GM12872 (cell line): ENCODE data around the gene CRYBG1.

Experiments
- CTCF ChIP-seq: IDR thresholded peaks from 3 replicates; pipeline ENCODE4 v1.5.1; 2011; ENCODE audit warnings: low read depth, mild to moderate bottlenecking, low read length, moderate library complexity; ENCODE audit not compliant: insufficient read depth

Gene CRYBG1

GRCh38 chr6:106586815-106587415 lies 226.4 kb downstream of the CRYBG1 start:
- no peak for TF ChIP-seq CTCF

- no peak for TF ChIP-seq CTCF
Measured at GRCh38 chr6:106591111-106591825, 230.8 kb downstream of the CRYBG1 start.

- no peak for TF ChIP-seq CTCF
Measured at GRCh38 chr6:106599440-106599839, 238.9 kb downstream of the CRYBG1 start.

DNA sequence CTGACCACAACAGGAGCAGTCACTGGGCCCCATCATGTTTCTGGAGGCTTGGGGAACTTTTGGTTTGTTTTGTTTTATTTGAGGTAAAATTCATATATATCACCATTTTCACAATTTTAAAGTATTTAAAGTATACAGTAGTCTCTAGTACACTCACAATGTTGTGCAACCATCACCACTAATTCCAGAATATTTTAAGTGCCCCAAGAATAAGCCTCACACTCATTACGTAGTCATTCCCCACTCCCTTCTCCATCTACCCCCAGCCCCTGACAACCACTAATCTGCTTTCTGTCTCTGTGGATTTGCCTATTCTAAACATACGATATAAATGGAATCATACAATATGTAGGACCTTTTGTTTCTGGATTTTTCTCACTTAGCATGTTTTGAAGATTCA lies 239.8 kb downstream of the CRYBG1 start:
- no peak for TF ChIP-seq CTCF

DNA sequence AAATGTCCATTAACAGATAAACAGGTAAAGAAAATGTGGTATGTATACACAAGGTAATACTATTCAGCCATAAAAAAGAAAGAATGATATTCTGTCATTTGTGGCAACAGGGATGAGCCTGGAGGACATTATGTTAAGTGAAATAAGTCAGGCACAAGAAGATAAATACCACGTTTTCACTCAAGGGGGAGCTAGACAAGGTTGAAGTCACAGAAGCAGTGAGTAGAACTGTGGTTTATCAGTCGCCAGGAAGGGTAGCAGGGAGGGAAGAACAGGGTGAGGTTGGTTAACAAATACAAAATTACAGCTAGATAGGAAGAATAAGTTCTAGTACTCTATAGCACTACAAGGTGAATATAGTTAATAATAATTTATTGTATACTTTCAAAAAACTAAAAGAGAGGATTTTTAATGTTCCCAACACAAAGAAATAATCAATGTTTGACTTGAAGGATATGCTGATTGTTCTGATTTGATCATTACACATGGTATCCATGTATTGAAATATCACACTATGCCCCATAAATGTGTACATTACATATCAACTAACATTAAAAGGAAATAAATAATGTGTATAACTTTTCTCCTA lies 247.7 kb downstream of the CRYBG1 start:
- peak; percentile 69 for TF ChIP-seq CTCF

GRCh38 chr6:106609699-106610098 lies 249.2 kb downstream of the CRYBG1 start:
- TF ChIP-seq CTCF = peak; percentile 51

- no peak for TF ChIP-seq CTCF
Measured at GRCh38 chr6:106611030-106611429, 250.5 kb downstream of the CRYBG1 start.
